Fibroblast of upper back skin (primary cell): ENCODE data around the gene METTL21C.

Experiments used
- DNase-seq: peaks from one replicate; pipeline ENCODE4 v3.0.0-alpha.2; 2013

The METTL21C gene

DNA sequence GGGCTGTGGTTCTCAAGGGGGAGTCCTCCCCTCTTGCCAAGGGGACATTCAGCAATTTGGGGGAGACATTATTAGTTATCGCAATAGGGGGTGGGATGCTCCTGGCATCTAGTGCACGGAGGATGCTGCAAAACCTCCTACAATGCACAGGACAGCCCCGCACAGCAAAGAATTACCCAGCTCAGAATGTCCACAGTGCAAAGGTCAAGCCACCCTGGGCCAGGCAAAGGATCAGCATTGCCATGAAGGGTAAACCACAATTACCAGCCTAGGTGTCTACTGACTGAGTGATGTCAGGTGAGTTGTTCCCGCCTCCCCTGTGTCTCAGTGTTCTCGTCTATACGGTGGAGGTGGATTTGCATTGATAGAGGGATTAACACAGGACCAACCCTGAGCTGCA lies 2.4 kb upstream of the METTL21C start:
- DNase-seq, result no peak

- DNase-seq, result no peak
These were observed 1.6 kb upstream of the METTL21C start for GRCh38 chr13:102696465-102696864.

- peak; percentile 45 for DNase-seq
These were observed 1.1 kb downstream of the METTL21C start for GRCh38 chr13:102693776-102694175.

- no peak for DNase-seq
These were observed 1.6 kb downstream of the METTL21C start for GRCh38 chr13:102693250-102693649.

DNA sequence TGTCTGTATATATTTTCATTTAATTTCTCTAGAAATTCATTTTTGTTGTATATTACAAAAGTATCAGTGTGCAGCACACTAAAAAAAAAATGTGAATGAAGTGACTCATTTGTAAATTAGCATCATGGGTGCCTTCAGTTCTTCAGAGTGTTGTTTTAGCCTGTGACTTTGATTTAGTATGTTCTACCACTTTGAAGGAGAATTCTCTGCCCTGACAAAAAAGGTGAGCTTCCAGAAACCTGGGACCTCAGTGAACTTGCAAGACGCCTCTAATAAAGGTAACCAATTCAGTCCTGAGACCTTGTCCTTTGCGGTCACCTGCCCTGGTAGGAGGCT lies 2.4 kb downstream of the METTL21C start:
- DNase-seq, result no peak

DNA sequence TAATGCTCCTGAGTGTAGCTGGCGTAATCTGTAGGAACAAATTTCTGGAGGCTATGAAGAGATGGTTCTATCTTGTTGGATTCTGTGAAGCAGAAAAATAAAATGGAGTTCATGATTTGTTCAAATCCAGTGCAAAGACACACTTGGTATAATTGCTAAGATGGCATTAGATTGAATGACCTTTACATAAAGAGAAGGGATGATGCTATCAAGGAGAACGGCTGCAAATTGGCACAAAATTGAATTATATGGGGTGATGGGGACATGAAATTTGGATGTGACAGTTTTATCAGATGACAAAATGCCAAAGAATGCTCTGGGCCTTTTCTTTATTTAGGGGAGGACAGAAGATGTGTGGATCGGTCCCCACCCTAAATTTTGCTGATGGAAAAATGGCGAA lies 4.0 kb downstream of the METTL21C start:
- no peak for DNase-seq

DNA sequence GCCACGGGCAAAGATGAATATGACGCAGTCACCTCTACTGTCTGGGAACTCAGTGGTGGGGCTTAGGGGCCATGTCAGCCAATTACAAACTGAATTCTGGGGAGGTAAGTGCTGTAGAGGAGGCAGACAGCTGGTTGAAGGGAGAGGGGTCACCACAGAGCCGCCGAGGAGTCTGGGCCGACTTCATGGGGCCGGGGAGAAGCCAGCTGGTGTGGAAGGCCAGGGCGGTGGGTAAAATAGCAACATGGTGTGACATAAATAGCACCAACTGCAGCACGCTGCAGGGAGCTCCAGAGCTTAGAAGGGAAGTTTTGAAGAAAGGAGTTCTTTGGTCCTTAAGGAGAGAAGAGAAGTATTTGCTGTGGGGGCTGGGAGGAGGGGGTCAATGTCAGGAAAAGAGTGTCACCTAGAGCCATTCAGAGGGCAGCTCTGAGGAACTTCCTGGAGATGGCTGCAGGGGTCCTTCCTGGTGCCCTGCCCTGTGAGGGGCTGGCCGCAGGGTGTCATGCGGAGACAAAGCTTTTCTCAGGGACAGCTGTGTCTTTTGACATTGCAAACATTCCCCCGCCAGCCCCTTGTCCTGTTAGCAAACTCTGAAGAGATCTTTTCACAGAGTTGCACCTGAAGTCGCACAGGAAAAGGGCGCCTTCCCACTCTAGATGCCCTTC lies 6.4 kb downstream of the METTL21C start:
- DNase-seq, result no peak

GRCh38 chr13:102687520-102687919 lies 7.3 kb downstream of the METTL21C start:
- DNase-seq, result no peak

DNA sequence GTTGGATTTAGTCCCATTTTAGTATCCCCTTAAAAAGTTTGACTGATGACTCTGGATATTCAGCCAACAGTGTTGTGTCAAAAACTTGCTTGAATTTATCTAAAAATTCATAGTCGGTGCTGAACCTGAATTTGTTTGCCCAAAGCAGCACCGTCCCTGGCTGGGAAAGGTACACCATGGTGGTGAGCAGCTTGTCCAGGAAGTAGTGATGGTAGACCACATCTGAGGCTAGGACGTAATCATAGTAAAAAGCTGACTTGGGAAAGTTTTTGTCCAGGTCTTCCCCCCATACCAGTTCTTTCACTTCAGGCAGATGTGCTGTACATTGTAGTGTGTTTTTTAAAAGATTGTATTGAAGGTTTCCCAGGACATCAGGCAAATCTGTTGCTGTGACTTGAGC lies 8.8 kb downstream of the METTL21C start:
- DNase-seq, result no peak

- DNase-seq, result no peak
These were observed 11.2 kb downstream of the METTL21C start for GRCh38 chr13:102683637-102684036.

- DNase-seq, result no peak
These were observed 12.1 kb downstream of the METTL21C start for GRCh38 chr13:102682727-102683126.

DNA sequence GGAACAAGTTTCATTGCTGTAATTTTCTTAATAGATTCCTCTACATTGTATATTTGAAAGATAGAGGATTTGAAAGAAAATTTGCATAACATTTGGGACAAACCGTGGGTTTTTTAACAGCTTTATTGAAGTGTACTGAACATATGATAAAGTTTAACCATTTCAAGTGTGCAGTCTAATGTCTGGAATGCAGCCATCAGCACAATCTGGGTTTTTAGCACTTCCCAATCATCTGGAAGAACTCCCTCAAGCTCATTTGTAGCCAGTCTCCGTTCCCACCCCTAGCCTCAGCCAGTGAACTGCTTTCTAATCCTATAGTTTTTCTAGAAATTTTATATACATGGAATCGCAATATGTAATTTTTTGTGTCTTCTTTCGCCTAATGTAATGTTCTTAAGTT lies 12.6 kb downstream of the METTL21C start:
- no peak for DNase-seq

GRCh38 chr13:102680842-102681740 lies 13.8 kb downstream of the METTL21C start:
- DNase-seq, result peak; percentile 35

DNA sequence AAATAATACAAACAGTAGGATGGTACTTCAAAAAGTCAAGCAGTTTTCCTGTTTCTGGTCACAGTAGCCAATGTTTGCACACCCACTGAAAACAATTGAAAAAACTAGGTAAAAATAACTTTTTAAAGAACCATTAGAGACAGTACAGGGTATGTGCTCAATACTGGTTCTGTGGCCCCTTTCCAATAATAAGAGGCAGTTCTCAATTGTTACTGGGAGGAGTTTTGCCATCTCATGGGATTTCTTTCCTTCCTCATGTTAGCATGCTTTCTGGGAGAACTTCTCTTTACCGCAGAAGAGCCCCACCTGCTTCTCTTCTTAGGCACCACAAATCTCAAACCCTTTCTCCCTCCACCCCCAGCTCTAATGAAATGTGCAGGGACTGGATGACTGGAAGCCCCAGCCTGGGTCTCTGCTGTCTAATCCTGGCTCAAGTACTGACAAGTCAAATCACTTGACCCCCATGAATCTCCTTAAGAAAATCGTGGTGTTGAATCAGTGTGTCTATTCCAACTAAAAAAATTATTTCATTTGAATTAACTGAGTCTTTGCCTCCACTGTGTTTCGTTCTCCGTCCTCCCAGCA lies 14.6 kb downstream of the METTL21C start:
- no peak for DNase-seq

DNA sequence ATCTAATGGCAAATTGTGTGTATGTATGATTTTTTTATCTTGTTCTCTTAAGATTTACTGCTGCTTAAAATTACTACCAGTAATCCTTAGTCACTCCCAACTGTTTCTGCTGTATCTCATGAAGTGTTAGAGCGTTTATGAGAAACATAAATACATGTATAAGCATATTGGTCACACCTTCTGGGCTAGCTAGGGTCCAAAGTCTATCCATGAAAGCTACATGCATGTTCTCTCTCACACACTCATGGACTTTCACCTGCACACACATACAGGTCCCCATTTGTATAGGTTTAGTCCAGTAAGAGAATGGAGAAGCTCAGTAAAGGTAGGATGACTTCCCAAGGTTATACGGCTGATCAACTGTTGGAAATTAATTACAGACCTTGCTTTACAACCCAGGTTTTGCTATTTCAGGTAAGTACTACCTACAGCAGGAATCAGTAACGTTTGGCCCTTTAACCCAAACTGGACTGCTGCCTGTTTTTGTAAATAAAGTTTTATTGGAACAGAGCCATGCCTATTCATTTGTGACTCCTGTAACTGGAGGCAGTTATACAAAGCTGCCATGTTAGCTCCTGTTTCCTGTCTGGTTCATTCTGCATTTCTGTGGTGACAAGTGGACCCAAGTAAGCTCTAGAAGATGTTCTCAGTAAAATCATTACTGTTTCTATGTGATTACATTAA lies 15.3 kb downstream of the METTL21C start:
- DNase-seq, result no peak

DNA sequence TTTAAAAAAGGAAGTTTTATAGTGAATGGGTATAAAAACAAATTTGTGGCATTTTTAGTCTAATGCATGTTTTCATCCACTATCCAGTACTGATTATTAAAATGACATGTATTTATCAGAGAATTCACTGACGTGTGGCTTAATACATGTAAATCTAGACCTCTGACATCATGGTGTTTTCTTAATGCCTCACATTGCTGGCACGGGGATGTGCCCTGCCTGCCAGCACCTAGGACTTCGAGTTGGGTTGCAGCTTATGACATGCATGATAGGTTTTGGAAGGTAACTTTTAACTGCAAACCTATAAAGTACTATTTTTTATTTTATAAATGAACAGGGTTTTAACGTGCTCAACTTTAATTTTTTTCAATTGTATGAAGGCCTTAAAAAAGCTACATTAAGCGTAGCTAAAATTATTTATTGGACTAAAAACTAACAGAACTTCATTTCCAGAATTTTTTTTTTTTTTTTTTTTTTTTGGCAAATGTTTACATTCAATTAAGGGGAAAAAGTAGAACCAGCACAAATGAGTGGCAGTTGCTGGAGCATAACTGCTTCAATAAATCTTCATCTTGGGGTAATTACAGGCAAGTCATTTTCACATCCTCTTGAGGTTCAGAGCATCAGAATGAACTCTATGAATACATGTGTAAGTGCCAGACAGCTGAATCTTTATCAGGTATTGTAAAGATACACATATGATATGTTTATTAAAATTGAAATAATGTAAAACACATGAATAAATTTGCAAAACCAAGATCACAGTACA lies 16.3 kb downstream of the METTL21C start:
- no peak for DNase-seq

GRCh38 chr13:102677122-102677521 lies 17.7 kb downstream of the METTL21C start:
- DNase-seq, result no peak

DNA sequence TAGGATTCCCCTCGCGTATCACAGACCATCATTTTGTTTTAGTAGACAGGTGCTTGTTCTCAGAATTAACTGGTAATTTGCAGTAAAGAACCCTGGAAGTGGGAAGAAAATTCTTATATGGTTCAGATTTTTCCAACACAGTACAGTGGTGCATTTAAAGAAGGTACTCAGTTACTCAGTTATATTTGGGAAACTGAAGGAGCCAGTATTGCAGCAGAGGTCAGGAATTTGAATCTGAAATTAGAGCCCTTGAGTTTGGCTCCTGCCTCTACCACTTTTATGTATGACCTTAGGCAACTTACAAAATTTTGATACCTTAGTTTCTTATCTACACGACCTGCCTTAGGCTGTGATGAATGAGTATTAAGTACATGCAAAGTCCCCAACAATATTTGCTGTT lies 19.7 kb downstream of the METTL21C start:
- DNase-seq, result no peak

DNA sequence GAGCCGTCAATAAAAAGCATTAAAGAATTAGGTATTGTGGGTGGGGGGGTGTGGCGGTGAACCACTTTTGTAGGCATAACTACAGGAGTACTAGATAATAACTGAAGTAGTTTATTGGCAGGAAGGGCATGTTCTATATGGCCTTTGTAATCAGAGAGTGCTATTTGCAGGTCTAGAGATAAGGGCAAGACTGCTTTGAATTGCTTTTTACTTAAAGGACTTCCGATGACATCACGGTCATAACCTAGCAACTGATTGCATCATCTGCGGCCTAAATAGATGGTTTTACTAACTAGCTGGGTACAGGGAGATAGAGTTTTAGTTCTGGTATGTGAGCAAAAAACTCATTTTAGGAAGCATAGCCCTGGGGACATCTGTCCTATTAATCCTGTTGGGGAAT lies 24.7 kb downstream of the METTL21C start:
- DNase-seq, result no peak

DNA sequence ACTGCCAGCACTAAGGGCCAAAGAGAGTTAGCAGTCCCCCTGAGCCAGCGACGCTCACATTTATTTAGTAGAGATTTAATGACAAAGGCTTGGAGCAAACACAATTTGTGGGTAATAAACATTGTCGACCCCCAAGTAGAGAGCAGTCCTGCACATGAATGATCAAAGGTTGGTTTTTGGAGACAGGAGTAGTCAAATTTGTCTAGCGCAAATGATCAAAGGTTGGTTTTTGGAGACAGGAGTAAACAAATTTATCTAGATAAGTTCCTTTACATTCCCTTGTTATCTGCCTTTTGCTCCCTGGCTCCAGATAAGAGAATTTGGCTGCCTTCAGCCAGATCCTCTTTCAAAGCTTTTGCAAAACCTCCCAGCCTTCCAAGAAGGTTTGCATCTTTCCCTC lies 26.9 kb downstream of the METTL21C start:
- DNase-seq, result no peak

- DNase-seq, result no peak
These were observed 27.8 kb downstream of the METTL21C start for GRCh38 chr13:102667023-102667422.

- DNase-seq, result no peak
These were observed 35.6 kb downstream of the METTL21C start for GRCh38 chr13:102659168-102659713.
